ENCODE data around the gene LBX1. TPM values are rescaled to one million over a fixed set of nuclear protein-coding genes. Genes with fewer than 3 reads are reported as not detected.

LBX1 gene
- total RNA-seq, 1 experiment from 2014 or later = 17.5 TPM

Other genes with a start within 250 kb of the LBX1 start
- gene MRPL43, start 242.0 kb downstream of the LBX1 start, total RNA-seq (2014; rRNA removed; shearing (Covaris generic)) = 91.6 and 117 TPM in 2 replicates
- 20.9 and 21.7 TPM in 2 replicates for gene TWNK, start 241.9 kb downstream of the LBX1 start, total RNA-seq (2014; rRNA removed; shearing (Covaris generic))
- 146 and 166 TPM in 2 replicates for gene LZTS2, start 229.7 kb downstream of the LBX1 start, total RNA-seq (2014; rRNA removed; shearing (Covaris generic))
- 2.4 and 4.5 TPM in 2 replicates for gene PDZD7, start 198.3 kb downstream of the LBX1 start, total RNA-seq (2014; rRNA removed; shearing (Covaris generic))
- 58.9 and 65.7 TPM in 2 replicates for gene SFXN3, start 198.2 kb downstream of the LBX1 start, total RNA-seq (2014; rRNA removed; shearing (Covaris generic))
- gene KAZALD1, start 167.5 kb downstream of the LBX1 start, total RNA-seq (2014; rRNA removed; shearing (Covaris generic)) = 105 and 145 TPM in 2 replicates
- gene TLX1, start 98.2 kb downstream of the LBX1 start, total RNA-seq (2014; rRNA removed; shearing (Covaris generic)) = 0.14 TPM in 1 of 2 replicates, not detected in the other
- gene BTRC, start 124.7 kb upstream of the LBX1 start, total RNA-seq (2014; rRNA removed; shearing (Covaris generic)) = 12.1 and 21.0 TPM in 2 replicates